ENCODE data around the gene IGSF6.
A peak's percentile ranks its signal among the peaks of the same experiment; 100 is the strongest.
"Not testable (repeated sequence)": the region's sequence is repeated elsewhere in the genome, so short reads cannot be mapped to it uniquely, and the experiment has no call there.

The IGSF6 gene

DNA sequence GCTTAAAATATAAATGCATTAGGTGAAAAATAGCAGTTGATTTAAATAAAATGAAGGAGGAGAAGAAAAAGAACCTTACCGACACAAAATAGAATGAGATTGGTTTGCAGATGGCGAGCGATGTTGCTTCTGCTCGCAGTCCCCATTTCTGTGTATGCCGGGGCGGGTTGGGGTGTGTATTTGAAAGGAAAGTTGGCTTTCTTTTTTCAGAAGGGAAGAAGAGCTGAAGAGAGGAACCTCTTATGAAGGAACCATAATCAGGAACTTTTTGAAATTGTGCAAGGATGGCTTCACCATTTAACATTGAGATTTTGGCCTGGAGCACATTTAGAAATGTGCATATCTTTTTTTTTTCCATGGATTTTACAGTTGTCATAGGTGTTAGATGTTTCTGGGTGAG is at the start of gene IGSF6:
IGSF6 (minus strand) TSS at position 156 of the 400 bp plus-strand sequence; CDS start at position 146, 10 bp downstream.
- no peak for DNase-seq (ENCODE audit: low read depth in 2 of 2)

DNA sequence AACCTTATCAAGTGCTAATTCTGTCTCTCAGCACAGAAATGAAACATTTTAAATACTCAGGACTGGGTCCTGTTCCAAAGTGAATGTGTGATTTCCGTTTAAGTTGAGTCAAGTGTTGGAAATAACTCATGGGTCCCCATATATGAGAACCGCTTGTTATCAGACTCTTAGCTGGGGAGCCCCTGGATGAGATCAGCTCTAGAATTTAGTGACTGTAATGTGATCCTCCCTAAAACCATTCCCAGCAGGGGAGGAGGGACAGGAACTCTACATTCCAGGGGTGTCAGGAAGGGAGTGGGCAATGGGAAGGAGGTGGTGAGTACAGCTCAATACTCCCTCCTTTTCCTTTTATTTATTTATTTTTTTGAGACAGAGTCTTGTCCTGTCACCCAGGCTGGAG is 48.9 kb upstream of the IGSF6 start:
- DNase-seq (ENCODE audit: low read depth in 2 of 2), result no peak

DNA sequence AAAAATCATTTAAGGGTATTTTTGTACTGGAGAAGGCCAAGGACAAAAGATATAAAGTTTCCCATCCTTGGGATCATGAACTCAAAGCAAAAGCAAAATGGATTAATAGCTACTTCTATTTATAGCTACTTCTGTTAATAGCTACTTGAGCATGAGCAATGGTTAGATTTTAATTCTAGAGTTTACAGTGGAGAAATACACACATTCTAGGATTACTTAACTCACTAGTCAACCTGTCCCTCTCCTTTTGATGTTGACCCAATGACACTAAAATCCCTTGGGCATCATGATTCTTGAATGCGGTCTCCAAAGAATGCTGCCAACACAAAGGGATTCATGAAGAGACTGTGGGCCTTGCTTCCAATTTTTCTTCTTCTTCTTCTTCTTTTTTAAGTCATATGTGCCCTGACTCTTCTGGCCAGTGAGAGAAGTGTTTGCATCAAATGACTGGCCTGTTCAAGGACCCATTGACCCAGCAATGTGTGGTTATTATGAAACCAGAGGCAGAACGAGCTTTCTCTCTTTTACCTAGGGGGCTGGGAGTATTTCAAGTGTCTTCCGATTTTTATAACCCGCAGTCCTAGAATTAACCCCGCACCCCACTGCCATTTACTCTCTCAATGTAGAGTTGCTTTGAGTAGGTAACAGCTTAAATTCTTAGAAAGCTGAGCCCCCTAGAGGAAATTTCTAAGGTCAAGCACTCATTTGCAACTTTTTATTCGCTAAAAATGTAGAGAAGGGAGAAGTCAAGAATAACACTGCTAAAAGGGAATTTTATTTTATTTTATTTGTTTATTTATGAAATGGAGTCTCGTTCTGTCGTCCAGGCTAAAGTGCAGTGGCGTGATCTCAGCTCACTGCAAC is 46.0 kb upstream of the IGSF6 start:
- no peak for DNase-seq (ENCODE audit: low read depth in 2 of 2)

- DNase-seq (ENCODE audit: low read depth in 2 of 2), result no peak
Measured at GRCh38 chr16:21697032-21697431, 44.6 kb upstream of the IGSF6 start.

DNA sequence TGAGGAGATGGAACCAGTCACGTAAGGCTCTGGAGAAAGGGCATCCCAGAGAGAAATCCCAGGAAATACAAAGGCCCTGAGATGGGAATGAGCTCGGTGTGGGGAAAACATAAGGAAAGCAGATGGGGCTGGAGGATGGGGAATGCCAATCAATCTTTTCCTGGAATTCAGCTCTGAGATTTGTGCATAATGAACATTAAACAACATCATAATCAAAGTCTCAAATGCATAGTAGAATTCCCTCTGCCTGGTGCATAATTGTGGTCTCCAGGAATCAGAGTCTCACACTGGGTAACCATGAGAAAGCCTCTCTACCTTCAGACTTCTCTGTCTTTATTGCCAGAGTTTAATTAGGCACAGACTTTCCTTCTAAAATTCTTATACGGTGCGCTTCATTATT is 42.2 kb upstream of the IGSF6 start:
- DNase-seq (ENCODE audit: low read depth in 2 of 2), result no peak

GRCh38 chr16:21690967-21691366 is 38.6 kb upstream of the IGSF6 start:
- not testable (repeated sequence) for DNase-seq (ENCODE audit: low read depth in 2 of 2)

- no peak for DNase-seq (ENCODE audit: low read depth in 2 of 2)
Measured at GRCh38 chr16:21689107-21689506, 36.7 kb upstream of the IGSF6 start.

DNA sequence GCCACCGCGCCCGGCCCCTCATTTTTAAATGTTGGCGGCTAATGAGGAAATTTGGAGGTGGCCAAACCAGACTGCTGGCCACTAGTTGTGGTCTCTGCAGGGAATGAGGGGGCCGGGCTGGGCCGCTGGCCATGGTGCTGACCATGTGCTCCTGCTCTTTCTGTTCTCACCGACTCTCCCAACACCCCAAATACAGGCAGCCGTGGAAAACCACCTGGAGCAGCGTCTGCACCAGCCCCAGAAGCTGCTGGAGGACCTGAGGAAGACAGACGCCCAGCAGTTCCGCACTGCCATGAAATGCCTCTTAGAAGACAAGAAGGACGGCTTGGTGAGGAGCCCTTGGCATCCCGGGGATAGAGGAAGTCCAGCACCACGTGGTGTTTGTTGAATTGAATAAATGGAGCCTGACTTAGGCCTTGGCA is 32.6 kb upstream of the IGSF6 start:
- no peak for DNase-seq (ENCODE audit: low read depth in 2 of 2)

- DNase-seq (ENCODE audit: low read depth in 2 of 2), result peak; percentile 9 to 33
Measured at GRCh38 chr16:21684199-21684598, 31.8 kb upstream of the IGSF6 start.

DNA sequence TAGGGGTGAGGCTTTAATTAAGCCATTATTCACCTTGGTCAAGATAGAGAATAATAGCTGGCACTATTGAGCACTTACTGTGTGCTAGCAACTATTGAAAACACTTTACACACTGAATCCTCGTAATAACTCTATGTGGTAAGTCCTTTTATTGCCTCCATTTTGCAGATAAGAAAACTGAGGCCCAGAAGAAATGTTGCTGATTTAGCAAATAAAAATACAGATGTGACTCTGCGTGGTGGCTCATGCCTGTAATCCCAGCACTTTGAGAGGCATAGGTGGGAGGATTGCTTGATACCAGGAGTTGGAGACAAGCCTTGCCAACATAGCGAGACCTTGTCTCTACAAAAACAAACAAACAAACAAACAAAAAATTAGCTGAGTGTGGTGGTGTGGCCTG is 30.8 kb upstream of the IGSF6 start:
- no peak for DNase-seq (ENCODE audit: low read depth in 2 of 2)

DNA sequence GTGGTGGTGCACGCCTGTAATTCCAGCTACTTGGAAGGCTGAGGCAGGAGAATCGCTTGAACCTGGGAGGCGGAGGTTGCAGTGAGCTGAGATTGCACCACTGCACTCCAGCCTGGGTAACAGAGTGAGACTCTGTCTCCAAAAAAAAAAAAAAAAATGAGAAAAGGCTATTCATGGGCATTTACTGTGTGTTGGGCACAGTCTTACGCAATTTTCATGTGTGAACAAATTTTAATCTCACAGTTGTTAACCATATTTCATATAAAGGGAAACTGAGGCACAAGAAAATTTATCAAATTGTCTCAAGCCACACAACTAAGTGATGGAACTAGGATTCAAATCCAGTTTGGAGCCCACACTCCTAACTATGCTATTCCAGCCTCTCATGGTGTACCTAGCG is 28.3 kb upstream of the IGSF6 start:
- not testable (repeated sequence) for DNase-seq (ENCODE audit: low read depth in 2 of 2)

DNA sequence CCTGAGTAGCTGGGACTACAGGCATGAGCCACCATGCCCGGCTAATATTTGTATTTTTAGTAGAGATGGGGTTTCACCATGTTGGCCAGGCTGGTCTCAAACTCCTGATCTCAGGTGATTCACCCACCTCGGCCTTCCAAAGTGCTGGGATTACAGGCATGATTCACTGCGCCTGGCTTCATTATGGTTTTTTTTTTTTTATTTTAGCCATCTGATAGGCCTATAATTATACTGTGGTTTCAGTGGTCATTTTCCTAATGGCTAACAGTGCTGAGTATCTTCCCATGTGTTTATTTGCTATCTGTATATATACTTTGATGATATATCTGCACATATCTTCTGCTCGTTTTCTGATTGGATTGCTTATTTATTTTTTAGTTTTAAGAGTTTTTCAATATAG is 22.0 kb upstream of the IGSF6 start:
- DNase-seq (ENCODE audit: low read depth in 2 of 2), result not testable (repeated sequence)

DNA sequence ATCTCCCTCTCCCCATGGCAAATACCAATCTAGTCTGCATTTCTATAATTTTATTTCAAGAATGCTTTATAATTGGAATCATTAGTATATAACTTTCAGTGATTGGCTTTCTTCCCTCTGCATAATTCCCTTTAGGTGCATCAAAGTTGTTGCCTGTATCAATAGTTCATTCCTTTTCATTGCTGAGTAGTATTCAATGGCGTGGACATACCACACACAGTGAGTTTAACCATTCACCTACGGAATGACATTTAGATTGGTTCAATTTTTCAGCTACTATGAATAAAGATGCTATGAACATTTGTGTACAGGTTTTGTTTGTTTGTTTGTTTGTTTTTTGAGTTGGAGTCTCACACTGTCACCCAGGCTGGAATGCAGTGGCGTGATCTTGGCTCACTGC is 21.1 kb upstream of the IGSF6 start:
- no peak for DNase-seq (ENCODE audit: low read depth in 2 of 2)

- DNase-seq (ENCODE audit: low read depth in 2 of 2), result no peak
Measured at GRCh38 chr16:21667575-21667974, 15.2 kb upstream of the IGSF6 start.

GRCh38 chr16:21666772-21667171 is 14.4 kb upstream of the IGSF6 start:
- no peak for DNase-seq (ENCODE audit: low read depth in 2 of 2)

DNA sequence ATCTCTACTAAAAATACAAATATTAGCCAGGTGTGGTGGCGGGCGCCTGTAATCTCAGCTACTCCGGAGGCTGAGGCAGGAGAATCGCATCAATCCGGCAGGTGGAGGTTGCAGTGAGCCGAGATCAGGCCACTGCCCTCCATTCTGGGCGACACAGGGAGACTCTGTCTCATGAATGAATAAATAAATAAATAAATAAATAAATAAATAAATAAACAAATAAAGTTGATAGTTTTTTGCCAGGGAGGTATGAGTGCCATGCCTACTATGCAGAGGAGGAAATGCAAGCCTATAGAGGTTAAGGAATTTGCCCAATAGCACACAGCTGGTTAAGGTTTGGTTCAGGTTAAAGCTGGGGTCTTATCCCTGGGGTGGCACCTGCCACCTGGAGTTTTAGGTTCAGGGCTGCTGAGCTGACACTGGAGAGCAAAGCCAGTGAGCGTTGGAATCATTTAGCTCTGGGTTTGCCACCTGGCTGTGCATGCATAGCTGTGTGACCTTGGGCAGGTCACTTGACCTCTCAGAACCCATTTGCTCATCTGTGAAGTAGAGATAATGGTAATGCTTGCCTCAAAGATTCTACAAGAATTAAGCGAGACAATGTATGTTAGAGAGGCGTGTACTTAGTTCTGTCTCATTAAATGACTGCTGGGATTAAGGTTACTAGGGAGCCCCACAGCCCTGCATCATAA is 12.5 kb upstream of the IGSF6 start:
- DNase-seq (ENCODE audit: low read depth in 2 of 2), result no peak

GRCh38 chr16:21663889-21664647 is 11.7 kb upstream of the IGSF6 start, which contains the start of gene OTOA:
TSS of gene OTOA (plus strand) at chr16:21663968. CDS start at chr16:21678515, 14,547 bp downstream.
- DNase-seq (ENCODE audit: low read depth in 2 of 2), result no peak

- no peak for DNase-seq (ENCODE audit: low read depth in 2 of 2)
Measured at GRCh38 chr16:21659124-21659523, 6.7 kb upstream of the IGSF6 start.

- DNase-seq (ENCODE audit: low read depth in 2 of 2), result no peak
Measured at GRCh38 chr16:21656795-21657768, 4.7 kb upstream of the IGSF6 start.

- no peak for DNase-seq (ENCODE audit: low read depth in 2 of 2)
Measured at GRCh38 chr16:21654881-21655280, 2.5 kb upstream of the IGSF6 start.

- DNase-seq (ENCODE audit: low read depth in 2 of 2), result no peak
Measured at GRCh38 chr16:21654466-21654865, 2.1 kb upstream of the IGSF6 start.

Data from stimulated activated CD8-positive, alpha-beta memory T cell treated with anti-CD3 and anti-CD28 coated beads, Interleukin-2, amount 100 ng/mL, for 48 hours (primary cell).